Measurements from ENCODE around the gene ARHGEF11.

ARHGEF11 gene

GRCh38 chr1:156887734-156888133 is 157.8 kb downstream of the ARHGEF11 start:
- TF ChIP-seq, protein P1, sequence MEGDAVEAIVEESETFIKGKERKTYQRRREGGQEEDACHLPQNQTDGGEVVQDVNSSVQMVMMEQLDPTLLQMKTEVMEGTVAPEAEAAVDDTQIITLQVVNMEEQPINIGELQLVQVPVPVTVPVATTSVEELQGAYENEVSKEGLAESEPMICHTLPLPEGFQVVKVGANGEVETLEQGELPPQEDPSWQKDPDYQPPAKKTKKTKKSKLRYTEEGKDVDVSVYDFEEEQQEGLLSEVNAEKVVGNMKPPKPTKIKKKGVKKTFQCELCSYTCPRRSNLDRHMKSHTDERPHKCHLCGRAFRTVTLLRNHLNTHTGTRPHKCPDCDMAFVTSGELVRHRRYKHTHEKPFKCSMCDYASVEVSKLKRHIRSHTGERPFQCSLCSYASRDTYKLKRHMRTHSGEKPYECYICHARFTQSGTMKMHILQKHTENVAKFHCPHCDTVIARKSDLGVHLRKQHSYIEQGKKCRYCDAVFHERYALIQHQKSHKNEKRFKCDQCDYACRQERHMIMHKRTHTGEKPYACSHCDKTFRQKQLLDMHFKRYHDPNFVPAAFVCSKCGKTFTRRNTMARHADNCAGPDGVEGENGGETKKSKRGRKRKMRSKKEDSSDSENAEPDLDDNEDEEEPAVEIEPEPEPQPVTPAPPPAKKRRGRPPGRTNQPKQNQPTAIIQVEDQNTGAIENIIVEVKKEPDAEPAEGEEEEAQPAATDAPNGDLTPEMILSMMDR (IDR thresholded peaks at IDR 0.05; ENCODE audit: insufficient read depth, low read depth, low read length, missing control alignments) = no peak
- DNase-seq (ENCODE audit: low read depth) = no peak
- H3K4me3 ChIP-seq (ENCODE audit: low read length) = no peak overlapping the region

- DNase-seq (ENCODE audit: low read depth) = no peak
- TF ChIP-seq, protein P1 (IDR thresholded peaks at IDR 0.05; ENCODE audit: insufficient read depth, low read depth, low read length, missing control alignments) = no peak
- H3K4me3 ChIP-seq (ENCODE audit: low read length) = no peak overlapping the region
Measured at GRCh38 chr1:156887317-156887716, 158.2 kb downstream of the ARHGEF11 start.

- DNase-seq (ENCODE audit: low read depth) = no peak
- no peak overlapping the region for H3K4me3 ChIP-seq (ENCODE audit: low read length)
- TF ChIP-seq, protein P1 (IDR thresholded peaks at IDR 0.05; ENCODE audit: insufficient read depth, low read depth, low read length, missing control alignments) = no peak
Measured at GRCh38 chr1:156886583-156887281, 158.8 kb downstream of the ARHGEF11 start.

DNA sequence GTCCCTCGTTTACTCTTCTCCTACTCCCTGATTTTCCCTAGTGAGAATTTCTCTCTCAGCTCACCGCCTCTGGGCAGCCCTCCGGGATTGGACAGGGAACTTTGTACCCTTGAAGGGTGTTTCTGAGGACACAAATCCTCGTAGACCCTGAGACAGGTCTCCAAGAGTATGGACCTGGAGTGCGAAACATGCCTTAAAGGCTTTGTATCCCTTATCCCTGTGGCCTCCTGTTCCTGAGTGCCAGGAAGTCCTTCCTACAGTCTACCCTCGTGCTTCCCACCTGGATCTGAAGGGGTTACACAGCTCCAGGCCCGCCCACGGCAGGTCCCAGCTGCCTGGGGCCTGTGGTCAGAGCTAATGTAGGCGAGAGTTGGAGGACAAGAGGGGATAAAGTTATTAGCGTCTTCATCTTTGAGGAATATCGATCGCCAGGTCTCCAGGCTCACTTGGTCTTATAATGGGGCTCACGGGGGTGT is 159.6 kb downstream of the ARHGEF11 start:
- H3K4me3 ChIP-seq (ENCODE audit: low read length) = no peak overlapping the region
- DNase-seq (ENCODE audit: low read depth) = no peak
- TF ChIP-seq, protein P1 (IDR thresholded peaks at IDR 0.05; ENCODE audit: insufficient read depth, low read depth, low read length, missing control alignments) = no peak

DNA sequence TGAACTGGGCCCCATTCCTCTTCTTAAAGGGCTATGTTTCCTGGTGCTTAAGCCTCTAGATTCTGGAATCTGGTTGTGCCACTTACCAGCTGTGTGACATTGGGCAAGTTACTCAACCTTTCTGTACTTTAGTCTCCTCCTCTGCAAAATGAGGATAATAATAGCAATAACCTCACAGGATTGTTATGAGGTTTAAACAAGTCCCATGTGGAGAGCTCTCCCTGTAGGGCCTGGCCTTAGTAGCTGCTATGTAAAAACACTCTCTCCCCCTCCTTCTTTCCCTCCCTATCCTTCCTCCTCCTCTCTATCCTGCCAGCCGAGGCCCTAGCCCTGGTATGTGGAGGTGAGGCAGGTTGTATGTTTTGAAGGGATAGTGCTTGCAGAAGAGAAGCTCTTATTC is 160.2 kb downstream of the ARHGEF11 start:
- TF ChIP-seq, protein P1 (IDR thresholded peaks at IDR 0.05; ENCODE audit: insufficient read depth, low read depth, low read length, missing control alignments) = no peak
- DNase-seq (ENCODE audit: low read depth) = no peak
- no peak overlapping the region for H3K4me3 ChIP-seq (ENCODE audit: low read length)

All from epithelial cell of esophagus (primary cell).